ENCODE measurements around the gene TOB1. TPM values are rescaled to one million over a fixed set of nuclear protein-coding genes. Genes with fewer than 3 reads are reported as not detected.

TOB1 gene
- total RNA-seq, 1 experiment from 2014 or later: 31.6 TPM

DNA sequence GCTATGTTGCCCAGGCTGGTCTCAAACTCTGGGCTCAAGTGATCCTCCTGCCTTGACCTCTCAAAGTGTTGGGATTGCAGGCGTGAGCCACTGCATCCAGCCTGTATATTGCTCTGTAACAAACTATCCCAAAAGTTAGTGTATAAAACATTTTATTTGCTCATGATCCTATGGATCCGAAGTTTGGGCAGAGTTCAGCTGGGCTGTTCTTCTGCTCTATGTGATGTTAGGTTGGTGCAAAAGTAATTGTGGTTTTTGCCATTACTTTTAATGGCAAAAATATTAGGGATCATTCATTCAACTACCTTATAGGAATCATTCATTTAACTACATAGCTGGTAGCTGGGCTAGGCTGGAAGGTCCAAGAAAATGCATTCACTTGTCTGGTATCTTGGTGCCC, 43.6 kb downstream of the TOB1 start:
- Histone ChIP-seq H3K23me2 (ENCODE audit: insufficient read length, low read depth, low read length, poor library complexity, severe bottlenecking) (no peaks in the 10 kb centered on the region), H3K56ac (ENCODE audit: insufficient read length, low read depth, low read length) (no peak overlapping the region), H2BK20ac (ENCODE audit: low read depth, low read length, poor library complexity, severe bottlenecking) (no peak overlapping the region), H3K14ac (ENCODE audit: insufficient read depth, low read length) (no peak overlapping the region), H2BK120ac (ENCODE audit: low read depth, low read length, poor library complexity, severe bottlenecking) (no peak overlapping the region), H2BK15ac (ENCODE audit: low read depth, low read length) (no peak overlapping the region), H3K18ac (ENCODE audit: insufficient read length, low read depth, low read length) (no peak overlapping the region), H3K27ac (ENCODE audit: insufficient read length, low read depth, low read length) (no peak overlapping the region), H3K79me1 (ENCODE audit: insufficient read depth, low read depth, low read length, poor library complexity, severe bottlenecking) (no peaks in the 10 kb centered on the region), H2AFZ (ENCODE audit: low read length) (no peak overlapping the region), H3K23ac (ENCODE audit: insufficient read length, low read depth, low read length) (no peak overlapping the region), H2BK5ac (ENCODE audit: insufficient read length, low read length) (no peak overlapping the region), H3K4me2 (ENCODE audit: insufficient read depth, insufficient read length, low read length) (no peak overlapping the region), H4K20me1 (ENCODE audit: control insufficient read depth, insufficient read depth, insufficient read length) (no peaks in the 10 kb centered on the region), H3K9ac (ENCODE audit: extremely low read depth, insufficient read length, low read length) (no peak overlapping the region), H3K4ac (ENCODE audit: low read depth, low read length) (no peak overlapping the region), H3K27me3 (ENCODE audit: insufficient read depth, low read length) (no peaks in the 10 kb centered on the region), H2BK12ac (ENCODE audit: insufficient read length, low read depth, low read length) (no peak overlapping the region), H3T11ph (ENCODE audit: low read length) (no peak overlapping the region), H2AK5ac (ENCODE audit: insufficient read length, low read length) (no peak overlapping the region), H3K4me1 (ENCODE audit: insufficient read depth, low read length) (no peaks in the 10 kb centered on the region), H4K91ac (ENCODE audit: insufficient read length, low read depth, low read length) (no peak overlapping the region), H3K9me3 (ENCODE audit: control insufficient read depth, low read depth, low read length) (no peaks in the 10 kb centered on the region), H3K79me2 (ENCODE audit: insufficient read depth, low read length) (no peaks in the 10 kb centered on the region), H4K5ac (ENCODE audit: insufficient read length, low read depth, low read length) (no peak overlapping the region), H4K8ac (replicated peaks; ENCODE audit: insufficient read length, low read depth, low read length) (no peak overlapping the region)
- no CpG with 5 or more reads among the region's 2 CpGs for WGBS (ENCODE audit: extremely low coverage, insufficient read length, low lambda C conversion rate)
- no peak overlapping the region for H3K27ac Mint-ChIP-seq
- TF ChIP-seq, protein P1, sequence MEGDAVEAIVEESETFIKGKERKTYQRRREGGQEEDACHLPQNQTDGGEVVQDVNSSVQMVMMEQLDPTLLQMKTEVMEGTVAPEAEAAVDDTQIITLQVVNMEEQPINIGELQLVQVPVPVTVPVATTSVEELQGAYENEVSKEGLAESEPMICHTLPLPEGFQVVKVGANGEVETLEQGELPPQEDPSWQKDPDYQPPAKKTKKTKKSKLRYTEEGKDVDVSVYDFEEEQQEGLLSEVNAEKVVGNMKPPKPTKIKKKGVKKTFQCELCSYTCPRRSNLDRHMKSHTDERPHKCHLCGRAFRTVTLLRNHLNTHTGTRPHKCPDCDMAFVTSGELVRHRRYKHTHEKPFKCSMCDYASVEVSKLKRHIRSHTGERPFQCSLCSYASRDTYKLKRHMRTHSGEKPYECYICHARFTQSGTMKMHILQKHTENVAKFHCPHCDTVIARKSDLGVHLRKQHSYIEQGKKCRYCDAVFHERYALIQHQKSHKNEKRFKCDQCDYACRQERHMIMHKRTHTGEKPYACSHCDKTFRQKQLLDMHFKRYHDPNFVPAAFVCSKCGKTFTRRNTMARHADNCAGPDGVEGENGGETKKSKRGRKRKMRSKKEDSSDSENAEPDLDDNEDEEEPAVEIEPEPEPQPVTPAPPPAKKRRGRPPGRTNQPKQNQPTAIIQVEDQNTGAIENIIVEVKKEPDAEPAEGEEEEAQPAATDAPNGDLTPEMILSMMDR (conservative IDR thresholded peaks at IDR 0.05): no peak
- no peak overlapping the region for H3K4me3 Mint-ChIP-seq
- H3K9me3 Mint-ChIP-seq: no peaks in the 10 kb centered on the region
- peaks cover 5 to 6% of the 10 kb centered on the region in 2 experiments for H3K4me1 Mint-ChIP-seq
- H3K36me3 Mint-ChIP-seq (ENCODE audit: insufficient read depth in 1 of 3, low read depth in 3 of 3): no peaks in the 10 kb centered on the region; a peak in 1 of 7 replicates
- peaks cover 4% of the 10 kb centered on the region; the same call in 1 of the 2 replicates for H3K27me3 Mint-ChIP-seq (ENCODE audit: low read depth)
- DNase-seq: no peak

Data from H9 (cell line).